ENCODE data around the gene SETD1B.

DNA sequence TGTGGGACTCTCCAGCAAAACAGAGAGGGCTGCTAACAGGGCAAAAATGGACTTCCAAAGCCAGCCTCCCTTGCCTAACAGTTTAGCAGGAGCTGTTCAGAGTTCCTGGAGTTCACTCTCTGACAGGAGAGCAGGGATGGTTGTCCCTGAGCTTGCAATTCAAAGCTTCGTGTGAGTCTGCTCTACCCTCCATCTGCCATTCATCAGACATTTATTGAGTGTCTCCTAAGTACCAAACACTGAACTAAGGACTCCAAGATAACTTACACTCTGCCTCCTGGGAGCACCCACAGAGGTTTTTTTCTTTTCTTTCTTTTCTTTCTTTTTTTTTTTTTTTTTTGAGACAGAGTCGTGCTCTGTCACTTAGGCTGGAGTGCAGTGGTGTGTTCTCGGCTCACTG lies 39.0 kb upstream of the SETD1B start:
- TF ChIP-seq, protein P1, sequence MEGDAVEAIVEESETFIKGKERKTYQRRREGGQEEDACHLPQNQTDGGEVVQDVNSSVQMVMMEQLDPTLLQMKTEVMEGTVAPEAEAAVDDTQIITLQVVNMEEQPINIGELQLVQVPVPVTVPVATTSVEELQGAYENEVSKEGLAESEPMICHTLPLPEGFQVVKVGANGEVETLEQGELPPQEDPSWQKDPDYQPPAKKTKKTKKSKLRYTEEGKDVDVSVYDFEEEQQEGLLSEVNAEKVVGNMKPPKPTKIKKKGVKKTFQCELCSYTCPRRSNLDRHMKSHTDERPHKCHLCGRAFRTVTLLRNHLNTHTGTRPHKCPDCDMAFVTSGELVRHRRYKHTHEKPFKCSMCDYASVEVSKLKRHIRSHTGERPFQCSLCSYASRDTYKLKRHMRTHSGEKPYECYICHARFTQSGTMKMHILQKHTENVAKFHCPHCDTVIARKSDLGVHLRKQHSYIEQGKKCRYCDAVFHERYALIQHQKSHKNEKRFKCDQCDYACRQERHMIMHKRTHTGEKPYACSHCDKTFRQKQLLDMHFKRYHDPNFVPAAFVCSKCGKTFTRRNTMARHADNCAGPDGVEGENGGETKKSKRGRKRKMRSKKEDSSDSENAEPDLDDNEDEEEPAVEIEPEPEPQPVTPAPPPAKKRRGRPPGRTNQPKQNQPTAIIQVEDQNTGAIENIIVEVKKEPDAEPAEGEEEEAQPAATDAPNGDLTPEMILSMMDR (conservative IDR thresholded peaks at IDR 0.05; ENCODE audit: low read length), result no peak
- no peak for TF ChIP-seq EZH2phosphoT487 (IDR thresholded peaks at IDR 0.05; ENCODE audit: borderline replicate concordance)
